ENCODE measurements around the gene NUS1. TPM values are rescaled to one million over a fixed set of nuclear protein-coding genes. Genes with fewer than 3 reads are reported as not detected.
"Not testable (repeated sequence)": the region's sequence is repeated elsewhere in the genome, so short reads cannot be mapped to it uniquely, and the experiment has no call there.

Gene NUS1
- total RNA-seq, 1 experiment from 2014 or later = 33.9 TPM

GRCh38 chr6:117687021-117687648 is 11.9 kb downstream of the NUS1 start:
- H3K27me3 ChIP-seq = no peaks in the 10 kb centered on the region
- H3K9me3 ChIP-seq = no peaks in the 10 kb centered on the region
- H3K4me3 ChIP-seq = no peak overlapping the region
- H3K36me3 ChIP-seq = peaks cover 12% of the 10 kb centered on the region
- no peak for DNase-seq

DNA sequence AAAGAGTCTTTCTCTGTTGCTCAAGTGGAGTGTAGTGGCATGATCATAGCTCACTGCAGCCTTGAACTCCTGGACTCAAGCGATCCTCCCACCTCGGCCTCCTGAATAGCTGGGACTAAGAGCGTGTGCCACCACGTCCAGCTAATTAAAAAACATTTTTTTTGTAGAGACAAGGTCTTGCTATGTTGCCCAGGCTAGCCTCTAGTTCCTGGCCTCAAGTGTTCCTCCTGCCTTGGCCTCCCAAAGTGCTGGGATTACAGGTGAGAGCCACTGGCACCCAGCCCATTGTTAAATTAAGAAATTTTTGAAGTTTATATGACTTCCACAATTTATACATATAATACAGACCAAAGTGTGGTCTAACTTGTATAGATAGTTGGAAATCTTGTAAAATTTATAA is 14.3 kb downstream of the NUS1 start:
- peaks cover 28% of the 10 kb centered on the region for H3K36me3 ChIP-seq
- not testable (repeated sequence) for H3K4me3 ChIP-seq, H3K9me3 ChIP-seq, H3K27me3 ChIP-seq, DNase-seq

DNA sequence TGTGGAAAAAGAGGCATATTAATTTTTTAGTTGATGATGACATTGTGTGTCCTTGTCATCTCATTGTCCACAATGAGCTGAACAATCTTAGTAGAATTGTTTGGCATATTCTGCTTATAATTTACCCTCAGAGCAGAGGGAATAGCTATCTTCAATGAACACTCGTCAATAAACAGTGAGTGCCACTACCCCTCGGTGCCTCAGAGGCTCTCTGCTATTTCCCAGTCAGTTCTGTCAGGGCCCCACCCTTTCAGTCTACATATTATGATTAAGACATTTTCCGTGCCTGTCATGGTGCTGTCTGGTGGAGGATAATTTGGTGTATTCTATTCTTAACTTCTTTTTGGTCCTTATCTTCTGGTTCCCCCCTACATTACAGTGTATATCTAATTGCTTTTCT is 31.2 kb downstream of the NUS1 start:
- no peaks in the 10 kb centered on the region for H3K27me3 ChIP-seq
- no peak for DNase-seq
- H3K4me3 ChIP-seq = no peak overlapping the region
- H3K9me3 ChIP-seq = no peaks in the 10 kb centered on the region; the same call in 1 of the 2 replicates
- peaks cover 39% of the 10 kb centered on the region for H3K36me3 ChIP-seq

DNA sequence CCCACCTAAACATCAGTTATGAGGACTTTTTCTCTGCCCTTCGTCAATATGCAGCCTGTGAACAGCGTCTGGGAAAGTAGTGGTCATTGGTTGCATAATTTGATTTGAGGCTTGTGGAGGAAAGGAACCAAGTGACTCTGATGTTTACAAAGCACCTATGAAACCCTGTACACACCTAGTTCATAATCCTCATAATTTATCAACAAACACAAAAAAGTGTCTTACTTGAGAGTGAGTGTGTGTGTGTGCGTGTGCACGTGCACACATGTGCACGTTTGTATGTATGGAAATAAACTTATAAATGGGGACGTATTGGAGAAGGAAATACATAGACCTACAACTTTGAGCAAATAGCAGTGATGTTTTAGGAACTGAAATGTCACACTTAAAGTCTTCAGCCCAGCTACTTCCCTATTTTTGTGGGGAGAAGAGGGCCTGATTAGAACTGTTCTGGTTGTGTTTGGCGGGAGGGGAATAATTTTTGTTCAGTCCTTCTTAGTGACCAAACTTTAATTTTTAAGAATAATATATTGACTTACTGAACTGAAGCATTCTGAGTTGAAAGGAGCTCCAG is 31.8 kb downstream of the NUS1 start:
- H3K36me3 ChIP-seq = peaks cover 39% of the 10 kb centered on the region
- H3K9me3 ChIP-seq, H3K4me3 ChIP-seq, H3K27me3 ChIP-seq, DNase-seq: not testable (repeated sequence)

DNA sequence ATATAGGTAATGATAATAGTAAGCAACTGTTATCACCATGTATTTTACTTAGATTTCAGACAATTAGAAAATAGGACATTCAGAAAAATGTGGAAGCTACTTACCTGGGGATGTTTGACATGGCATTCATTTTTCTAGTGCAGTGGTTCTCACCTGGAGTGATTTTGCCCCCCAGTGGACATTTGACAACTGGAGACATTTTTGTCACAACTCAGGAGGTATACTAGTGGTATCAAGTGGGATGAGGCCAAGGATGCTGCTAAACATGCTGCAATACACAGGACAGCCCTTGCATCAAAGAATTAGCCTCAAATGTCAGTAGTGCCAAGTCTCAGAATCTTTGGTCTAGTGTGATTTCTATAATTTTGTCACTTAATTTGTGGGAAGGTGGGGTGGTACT is 36.1 kb downstream of the NUS1 start:
- peaks cover 9% of the 10 kb centered on the region for H3K36me3 ChIP-seq
- no peak for DNase-seq
- H3K9me3 ChIP-seq = no peaks in the 10 kb centered on the region
- H3K4me3 ChIP-seq = no peak overlapping the region
- no peaks in the 10 kb centered on the region for H3K27me3 ChIP-seq

DNA sequence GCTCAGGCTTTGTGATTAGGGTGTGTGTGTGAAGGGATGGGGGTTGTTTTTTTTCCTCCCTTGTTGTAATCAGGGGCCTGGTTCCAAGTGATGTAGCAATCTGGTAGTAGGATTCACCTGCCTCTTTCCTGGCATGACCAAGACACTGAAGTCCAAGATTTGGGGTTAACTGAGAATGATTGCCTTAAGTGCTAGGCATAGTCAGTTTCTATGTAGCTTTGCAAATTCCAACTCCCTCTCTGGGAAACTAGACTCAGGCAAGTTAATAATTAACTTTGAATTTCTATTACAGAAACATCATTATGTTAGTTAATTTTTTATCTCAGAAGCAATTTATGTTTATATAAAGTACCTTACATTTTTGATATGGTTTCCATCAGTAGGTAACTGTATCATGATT is 43.6 kb downstream of the NUS1 start:
- no peaks in the 10 kb centered on the region for H3K36me3 ChIP-seq
- no peak overlapping the region for H3K4me3 ChIP-seq
- no peaks in the 10 kb centered on the region for H3K27me3 ChIP-seq
- DNase-seq = no peak
- no peaks in the 10 kb centered on the region for H3K9me3 ChIP-seq

DNA sequence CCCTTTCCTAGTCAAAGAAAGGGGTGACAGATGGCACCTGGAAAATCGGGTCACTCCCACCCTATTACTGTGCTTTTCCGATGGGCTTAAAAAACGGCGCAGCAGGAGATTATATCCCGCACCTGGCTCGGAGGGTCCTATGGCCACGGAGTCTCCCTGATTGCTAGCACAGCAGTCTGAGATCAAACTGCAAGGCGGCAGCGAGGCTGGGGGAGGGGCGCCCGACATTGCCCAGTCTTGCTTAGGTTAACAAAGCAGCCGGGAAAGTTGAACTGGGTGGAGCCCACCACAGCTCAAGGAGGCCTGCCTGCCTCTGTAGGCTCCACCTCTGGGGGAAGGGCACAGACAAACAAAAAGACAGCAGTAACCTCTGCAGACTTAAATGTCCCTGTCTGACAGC is 46.3 kb downstream of the NUS1 start:
- not testable (repeated sequence) for DNase-seq, H3K9me3 ChIP-seq, H3K4me3 ChIP-seq, H3K36me3 ChIP-seq, H3K27me3 ChIP-seq

GRCh38 chr6:117728626-117729025 is 53.4 kb downstream of the NUS1 start:
- no peaks in the 10 kb centered on the region for H3K36me3 ChIP-seq
- H3K9me3 ChIP-seq = no peaks in the 10 kb centered on the region
- no peak for DNase-seq
- H3K4me3 ChIP-seq = no peak overlapping the region
- 0 out of 2 replicates have a peak, but pooled peaks cover 2% of the 10 kb centered on the region for H3K27me3 ChIP-seq

DNA sequence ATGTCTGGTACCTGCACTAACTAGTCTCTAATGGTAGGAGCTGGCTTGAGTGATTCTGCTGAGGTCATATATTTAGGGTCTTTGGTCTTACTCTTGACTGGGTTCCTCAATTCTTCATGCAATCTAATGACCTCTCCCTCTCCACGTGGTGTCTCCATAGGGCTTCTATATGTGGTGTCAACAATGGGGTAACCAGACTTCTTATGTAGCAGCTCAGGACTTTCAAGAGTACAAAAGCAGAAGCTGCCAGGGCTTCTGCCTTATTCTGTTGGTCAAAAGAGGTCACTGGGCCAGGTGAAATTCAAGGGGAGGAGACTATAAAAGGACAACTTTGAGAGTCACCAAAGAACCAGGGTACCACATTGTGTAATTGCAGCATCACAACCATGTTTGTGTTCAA is 54.3 kb downstream of the NUS1 start:
- Histone ChIP-seq H3K36me3 (no peaks in the 10 kb centered on the region), H3K4me3 (no peak overlapping the region), H3K9me3 (no peaks in the 10 kb centered on the region), H3K27me3 (0 out of 2 replicates have a peak, but pooled peaks cover 2% of the 10 kb centered on the region)
- no peak for DNase-seq

DNA sequence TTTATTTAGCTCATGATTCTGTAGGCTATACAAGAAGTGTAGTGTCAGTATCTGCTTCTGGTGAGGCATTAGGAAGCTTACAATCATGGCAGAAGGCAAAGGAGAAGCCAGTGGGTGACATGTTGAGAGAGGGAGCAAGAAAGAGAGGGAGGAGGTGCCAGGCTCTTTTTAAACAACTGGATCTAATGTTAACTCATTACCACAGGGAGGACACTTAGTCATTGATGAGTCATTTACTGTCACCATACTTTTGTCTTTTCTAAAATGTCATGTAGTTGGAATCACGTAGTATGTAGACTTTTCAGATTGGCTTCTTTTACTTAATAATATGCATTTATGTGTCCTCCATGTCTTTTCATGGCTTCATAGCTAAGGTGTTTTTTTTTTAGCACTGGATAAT is 58.1 kb downstream of the NUS1 start:
- Histone ChIP-seq H3K9me3 (no peaks in the 10 kb centered on the region), H3K36me3 (no peaks in the 10 kb centered on the region), H3K4me3 (no peak overlapping the region), H3K27me3 (0 out of 2 replicates have a peak, but pooled peaks cover 2% of the 10 kb centered on the region)
- DNase-seq = no peak

- Histone ChIP-seq H3K36me3 (no peaks in the 10 kb centered on the region), H3K9me3 (no peaks in the 10 kb centered on the region), H3K27me3 (no peaks in the 10 kb centered on the region), H3K4me3 (no peak overlapping the region)
- DNase-seq = no peak
Observed at GRCh38 chr6:117739869-117740268, 64.6 kb downstream of the NUS1 start.

DNA sequence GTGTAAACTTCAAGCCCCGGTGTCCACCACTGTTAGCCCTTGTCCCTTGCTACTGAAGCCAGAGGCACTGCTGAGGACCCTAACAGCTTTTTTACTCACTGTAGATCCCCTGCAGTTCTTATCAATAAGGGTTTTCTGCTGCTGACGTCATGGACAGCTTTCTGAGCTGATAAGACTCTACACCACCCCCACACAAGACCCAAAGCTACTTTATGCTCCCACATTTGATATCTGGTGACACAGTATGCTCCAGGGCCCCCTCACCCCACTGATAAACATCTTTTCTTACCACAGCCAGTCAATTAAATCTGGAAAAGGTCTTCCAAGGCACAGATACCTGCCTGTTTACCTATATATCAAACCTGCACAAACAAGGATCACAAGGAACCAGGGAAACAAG is 65.3 kb downstream of the NUS1 start:
- H3K27me3 ChIP-seq = no peaks in the 10 kb centered on the region
- no peak overlapping the region for H3K4me3 ChIP-seq
- DNase-seq = no peak
- no peaks in the 10 kb centered on the region for H3K9me3 ChIP-seq
- H3K36me3 ChIP-seq = no peaks in the 10 kb centered on the region

DNA sequence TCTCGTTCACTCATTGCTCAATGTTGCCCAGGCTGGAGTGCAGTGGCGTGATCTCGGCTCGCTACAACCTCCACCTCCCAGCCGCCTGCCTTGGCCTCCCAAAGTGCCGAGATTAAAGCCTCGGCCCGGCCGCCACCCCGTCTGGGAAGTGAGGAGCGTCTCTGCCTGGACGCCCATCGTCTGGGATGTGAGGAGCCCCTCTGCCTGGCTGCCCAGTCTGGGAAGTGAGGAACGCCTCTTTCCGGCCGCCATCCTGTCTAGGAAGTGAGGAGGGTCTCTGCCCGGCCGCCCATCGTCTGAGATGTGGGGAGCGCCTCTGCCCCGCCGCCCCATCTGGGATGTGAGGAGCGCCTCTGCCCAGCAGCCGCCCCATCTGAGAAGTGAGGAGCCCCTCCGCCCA is 75.4 kb downstream of the NUS1 start:
- not testable (repeated sequence) for H3K4me3 ChIP-seq, DNase-seq, H3K9me3 ChIP-seq, H3K27me3 ChIP-seq, H3K36me3 ChIP-seq

Other genes starting within 250 kb of the NUS1 start
- 0.43 and 0.76 TPM in 2 replicates for gene ROS1, start 249.5 kb upstream of the NUS1 start, total RNA-seq (2014; rRNA removed; shearing (Covaris generic); ENCODE audit: low replicate concordance)
- 20.9 and 34.8 TPM in 2 replicates for gene DCBLD1, start 192.8 kb upstream of the NUS1 start, total RNA-seq (2014; rRNA removed; shearing (Covaris generic); ENCODE audit: low replicate concordance)
- 15.4 and 18.5 TPM in 2 replicates for gene GOPC, start 73.0 kb upstream of the NUS1 start, total RNA-seq (2014; rRNA removed; shearing (Covaris generic); ENCODE audit: low replicate concordance)
- not detected in 2 replicates for gene SLC35F1, start 231.8 kb downstream of the NUS1 start, total RNA-seq (2014; rRNA removed; shearing (Covaris generic); ENCODE audit: low replicate concordance)

Measured in MG63 (cell line).